ENCODE measurements around the gene SGF29.

The SGF29 gene

GRCh38 chr16:28572696-28573510 lies 19.2 kb downstream of the SGF29 start:
- no peak for TF ChIP-seq CTCF (IDR thresholded peaks at IDR 0.05)
- no peak for TF ChIP-seq ZFX (IDR thresholded peaks at IDR 0.05; ENCODE audit: borderline replicate concordance)
- H3K27ac ChIP-seq: no peak overlapping the region

GRCh38 chr16:28573738-28574718 lies 20.3 kb downstream of the SGF29 start:
- H3K27ac ChIP-seq: no peak overlapping the region
- TF ChIP-seq ZFX (IDR thresholded peaks at IDR 0.05; ENCODE audit: borderline replicate concordance): no peak
- no peak for TF ChIP-seq CTCF (IDR thresholded peaks at IDR 0.05)

- TF ChIP-seq CTCF (IDR thresholded peaks at IDR 0.05) (no peak), ZFX (IDR thresholded peaks at IDR 0.05; ENCODE audit: borderline replicate concordance) (no peak)
- no peak overlapping the region for H3K27ac ChIP-seq
Measured at GRCh38 chr16:28574925-28575324, 21.2 kb downstream of the SGF29 start.

GRCh38 chr16:28575446-28576109 lies 21.9 kb downstream of the SGF29 start:
- no peak overlapping the region for H3K27ac ChIP-seq
- TF ChIP-seq CTCF (IDR thresholded peaks at IDR 0.05) (no peak), ZFX (IDR thresholded peaks at IDR 0.05; ENCODE audit: borderline replicate concordance) (no peak)

GRCh38 chr16:28580726-28581315 lies 27.1 kb downstream of the SGF29 start:
- H3K27ac ChIP-seq: no peak overlapping the region
- TF ChIP-seq CTCF (IDR thresholded peaks at IDR 0.05) (no peak), ZFX (IDR thresholded peaks at IDR 0.05; ENCODE audit: borderline replicate concordance) (no peak)

- TF ChIP-seq CTCF (IDR thresholded peaks at IDR 0.05) (no peak), ZFX (IDR thresholded peaks at IDR 0.05; ENCODE audit: borderline replicate concordance) (no peak)
- no peak overlapping the region for H3K27ac ChIP-seq
Measured at GRCh38 chr16:28585674-28586073, 32.0 kb downstream of the SGF29 start.
